Stimulated activated CD4-positive, alpha-beta T cell treated with anti-CD3 and anti-CD28 coated beads, Interleukin-1b, Interleukin-23, amount 100 ng/mL, for 4 hours (primary cell): ENCODE measurements around the gene FZD1.
"Not testable (repeated sequence)": the region's sequence is repeated elsewhere in the genome, so short reads cannot be mapped to it uniquely, and the experiment has no call there.

Experiments
- DNase-seq, 2 donors: peaks; one replicate each; pipeline ENCODE4 v3.0.0-alpha.2; 2020; ENCODE audit warnings: low read depth in 2 of 2

Gene FZD1

GRCh38 chr7:91295576-91295975, 31.3 kb downstream of the FZD1 start:
- no peak for DNase-seq

DNA sequence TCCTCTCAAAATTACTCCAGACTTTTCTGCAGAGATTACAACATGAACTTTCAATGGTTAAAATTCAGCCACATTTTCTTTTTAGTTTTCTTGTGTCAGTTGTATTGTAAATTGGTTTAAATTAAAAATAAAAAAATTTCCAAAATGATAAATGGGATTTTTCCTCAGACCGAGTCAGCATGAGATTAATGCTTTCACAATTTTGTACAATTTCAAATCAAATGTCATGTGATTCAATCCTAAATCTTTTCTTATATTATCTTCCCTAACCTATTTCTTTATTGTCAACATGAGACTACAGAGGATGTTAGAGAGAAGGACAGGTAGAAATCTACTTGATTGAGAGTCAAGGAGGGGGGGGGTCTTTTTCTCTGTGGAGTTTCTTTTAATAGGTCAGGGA, 33.7 kb downstream of the FZD1 start:
- DNase-seq: no peak

- no peak for DNase-seq
Observed at GRCh38 chr7:91299952-91300775, 35.9 kb downstream of the FZD1 start.

DNA sequence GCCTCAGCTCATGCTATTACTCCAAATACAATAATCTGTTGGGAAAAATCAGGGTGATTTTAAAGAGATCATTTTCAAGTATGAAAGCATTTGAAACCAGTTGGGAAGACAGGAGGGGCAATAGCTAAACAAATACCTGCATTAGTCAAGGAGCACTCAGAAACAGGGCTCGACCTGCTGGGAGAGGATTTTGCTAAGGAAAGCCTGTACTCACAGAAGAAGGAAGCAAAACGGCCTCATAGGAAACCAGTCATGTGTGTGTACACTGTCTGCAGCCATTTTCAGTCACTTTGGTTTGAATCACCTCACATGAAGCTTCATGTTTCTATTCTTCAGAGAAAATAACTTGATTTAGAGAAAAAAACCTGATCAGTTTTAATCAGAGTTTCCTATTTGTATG, 38.6 kb downstream of the FZD1 start:
- DNase-seq: no peak

- DNase-seq: no peak
Observed at GRCh38 chr7:91306266-91306665, 42.0 kb downstream of the FZD1 start.

DNA sequence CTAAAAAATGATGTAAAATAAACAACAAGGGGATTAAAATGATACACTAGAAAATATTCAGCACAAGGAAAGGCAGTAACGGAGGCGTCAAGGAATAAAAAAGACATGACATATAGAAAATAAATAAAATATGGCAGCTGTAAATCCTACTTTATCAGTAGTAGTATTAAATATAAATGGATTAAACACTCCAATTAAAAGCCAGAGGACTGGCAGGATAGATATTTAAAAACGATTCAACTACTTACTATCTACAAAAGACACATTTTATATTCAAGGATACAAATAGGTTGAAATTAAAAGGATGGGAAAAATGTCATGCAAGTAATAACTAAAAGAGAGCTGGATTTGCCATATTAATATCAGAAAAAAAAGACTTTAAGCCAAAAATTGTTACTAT, 43.2 kb downstream of the FZD1 start:
- DNase-seq: no peak

DNA sequence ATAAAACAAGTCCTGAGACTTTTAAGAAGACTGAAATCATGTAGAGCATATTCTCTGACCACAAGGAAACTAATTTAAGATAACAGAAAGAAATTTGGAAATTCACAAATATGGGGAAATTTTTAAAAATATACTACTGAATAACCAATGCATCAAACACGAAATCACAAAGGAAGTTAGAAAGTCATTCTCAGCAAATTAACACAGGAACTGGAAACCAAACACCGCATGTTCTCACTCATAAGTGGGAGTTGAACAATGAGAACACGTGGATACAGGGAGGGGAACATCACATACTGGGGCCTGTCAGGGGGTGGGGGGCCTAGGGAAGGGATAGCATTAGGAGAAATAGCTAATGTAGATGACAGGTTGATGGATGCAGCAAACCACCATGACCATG, 44.0 kb downstream of the FZD1 start:
- DNase-seq: not testable (repeated sequence)

DNA sequence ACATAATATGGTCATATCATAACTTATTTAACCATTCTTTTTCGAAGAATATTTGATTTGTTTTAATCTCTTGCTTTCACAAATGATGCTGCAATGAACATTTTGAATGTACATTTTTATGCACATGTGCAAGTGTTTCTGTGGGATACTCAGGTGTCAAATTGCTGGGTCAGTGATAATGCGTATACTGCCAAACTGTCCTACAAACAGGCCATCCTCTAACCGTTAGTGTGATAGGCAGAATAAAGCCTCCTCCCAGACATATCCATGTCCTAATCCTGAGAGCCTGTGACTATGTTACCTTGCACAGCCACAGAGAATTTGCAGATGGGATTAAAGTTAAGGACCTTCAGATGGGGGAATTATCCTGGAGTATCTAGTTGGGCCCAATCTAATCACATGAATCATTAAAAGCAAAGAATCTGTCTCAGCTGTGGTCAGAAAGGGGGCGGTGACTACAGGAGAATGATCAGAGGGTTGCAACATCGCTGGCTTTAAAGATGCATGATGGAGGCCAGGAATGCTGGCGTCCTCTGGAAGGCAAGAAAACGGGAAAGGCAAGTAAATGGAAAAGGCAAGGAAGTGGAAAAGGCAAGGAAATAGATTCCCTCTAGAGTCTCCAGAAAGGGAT, 46.7 kb downstream of the FZD1 start:
- DNase-seq: no peak

- DNase-seq: no peak
Observed at GRCh38 chr7:91311839-91312238, 47.6 kb downstream of the FZD1 start.

- no peak for DNase-seq
Observed at GRCh38 chr7:91313113-91313512, 48.9 kb downstream of the FZD1 start.

GRCh38 chr7:91314591-91315323, 50.5 kb downstream of the FZD1 start:
- no peak for DNase-seq

DNA sequence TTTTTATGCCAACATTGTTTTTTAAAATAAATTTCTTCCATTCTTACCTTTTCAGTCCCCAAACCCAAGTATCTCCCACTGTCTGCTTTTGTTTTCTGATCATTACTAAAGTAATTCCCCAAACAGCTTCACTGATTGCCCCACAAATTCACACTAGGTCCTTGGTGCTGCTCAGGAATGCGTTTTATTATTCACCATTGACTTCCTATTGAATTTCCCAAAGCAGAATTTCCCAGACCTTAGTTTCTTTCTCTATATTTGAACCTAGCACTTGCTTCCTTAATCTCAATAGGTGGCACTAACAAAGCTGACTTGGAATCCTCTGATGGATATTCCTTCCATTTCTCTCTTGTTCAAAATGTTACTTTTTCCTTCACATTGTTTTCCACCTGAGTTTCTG, 52.2 kb downstream of the FZD1 start:
- DNase-seq: no peak

DNA sequence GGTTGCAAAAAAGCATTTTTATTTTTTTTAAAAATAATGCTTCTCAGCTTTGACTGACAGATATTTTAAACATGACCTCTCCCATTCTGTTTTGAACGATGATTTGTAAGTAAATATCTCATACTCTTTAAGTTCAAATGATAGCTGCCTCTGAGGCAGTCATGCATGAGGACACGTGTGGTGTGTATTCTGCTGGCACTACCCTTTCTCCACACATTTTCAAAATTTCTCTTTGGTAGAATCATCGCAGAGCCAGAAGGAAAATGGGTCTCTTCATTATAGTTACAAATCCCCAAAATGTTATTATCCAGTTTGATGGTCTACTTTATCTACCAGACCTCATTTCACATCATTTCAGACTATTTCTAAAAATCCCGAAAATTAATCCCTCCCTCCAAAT, 55.1 kb downstream of the FZD1 start:
- no peak for DNase-seq

DNA sequence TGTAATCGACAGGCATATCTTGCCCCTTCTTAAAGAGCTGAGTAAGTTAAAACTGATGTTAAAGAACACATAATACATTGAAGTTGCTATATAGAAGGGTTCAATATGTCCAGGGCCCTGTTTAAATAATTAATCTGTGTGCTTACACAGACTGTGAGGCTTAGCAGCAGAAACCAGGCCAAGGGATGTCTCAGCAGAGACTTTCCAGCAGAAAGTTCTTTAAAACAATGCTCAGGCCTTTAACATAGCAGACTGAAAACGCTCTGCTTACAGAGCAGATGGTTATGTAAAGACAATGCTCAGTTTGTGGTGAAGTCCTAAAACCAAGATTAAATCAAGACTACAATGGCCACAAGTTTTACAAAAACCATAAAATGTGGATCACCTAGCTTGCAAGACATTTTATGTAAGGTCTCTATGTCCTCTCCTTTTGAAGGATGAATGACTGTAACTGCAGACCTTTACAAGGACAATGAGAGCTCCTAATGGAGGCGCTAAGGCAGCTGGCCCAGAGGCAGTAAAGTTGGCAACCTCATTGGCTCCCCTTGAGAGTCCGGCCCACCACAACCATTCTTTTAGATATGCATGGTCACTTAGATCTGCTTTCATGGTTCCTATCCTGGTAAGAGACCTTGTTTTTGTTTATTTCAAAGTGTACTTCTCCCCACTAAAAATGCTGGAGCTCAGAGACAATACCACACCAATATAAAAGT, 56.3 kb downstream of the FZD1 start:
- no peak for DNase-seq
